HG03432 (cell line): ENCODE data around the gene MAP3K1.
A peak's percentile ranks its signal among the peaks of the same experiment; 100 is the strongest.

Experiments
- ATAC-seq: cut with Tn5 transposase; IDR thresholded peaks from one replicate; pipeline ENCODE4 v1.9.1; 2021; ENCODE audit warnings: mild to moderate bottlenecking, moderate library complexity; ENCODE audit not compliant: unreplicated experiment

The MAP3K1 gene

GRCh38 chr5:56900395-56900794 lies 85.0 kb downstream of the MAP3K1 start:
- no peak for ATAC-seq

- peak; percentile 46 for ATAC-seq
Observed at GRCh38 chr5:56900858-56901578, 85.7 kb downstream of the MAP3K1 start.

GRCh38 chr5:56908942-56909293 lies 93.6 kb downstream of the MAP3K1 start:
- ATAC-seq: peak; percentile 49

GRCh38 chr5:56909294-56910209 lies 94.2 kb downstream of the MAP3K1 start, which contains the start of gene SETD9:
SETD9 (plus strand) TSS chr5:56909596; CDS start chr5:56909646, 50 bp downstream.
- ATAC-seq: peak; percentile 88

GRCh38 chr5:56910210-56910965 lies 95.0 kb downstream of the MAP3K1 start:
- ATAC-seq: peak; percentile 16

GRCh38 chr5:56913766-56914165 lies 98.4 kb downstream of the MAP3K1 start:
- ATAC-seq: no peak

GRCh38 chr5:56914678-56915077 lies 99.3 kb downstream of the MAP3K1 start:
- no peak for ATAC-seq

GRCh38 chr5:56917534-56917933 lies 102.2 kb downstream of the MAP3K1 start:
- no peak for ATAC-seq

GRCh38 chr5:56918054-56918453 lies 102.7 kb downstream of the MAP3K1 start:
- ATAC-seq: no peak

- no peak for ATAC-seq
Observed at GRCh38 chr5:56919942-56920662, 104.8 kb downstream of the MAP3K1 start.

- ATAC-seq: no peak
Observed at GRCh38 chr5:56922922-56923321, 107.6 kb downstream of the MAP3K1 start.

GRCh38 chr5:56934325-56934724 lies 119.0 kb downstream of the MAP3K1 start:
- ATAC-seq: no peak

- ATAC-seq: no peak
Observed at GRCh38 chr5:56938858-56939257, 123.5 kb downstream of the MAP3K1 start.

- ATAC-seq: no peak
Observed at GRCh38 chr5:56941981-56942380, 126.6 kb downstream of the MAP3K1 start.
